Muscle layer of duodenum (tissue), 2 donors: Measurements from ENCODE around the gene HPSE2.

Source experiments
- H3K27ac ChIP-seq: one replicate; pipeline ENCODE4 v1.7.0; 2013; ENCODE audit warnings: mild to moderate bottlenecking, low read length
- H3K27me3 ChIP-seq: one replicate; pipeline ENCODE4 v1.7.0; 2013; ENCODE audit warnings: low read depth, mild to moderate bottlenecking, control low read depth, low read length
- H3K36me3 ChIP-seq, 2 donors: one replicate each; pipeline ENCODE4 v1.7.0; 2013; ENCODE audit warnings: low read length in 2 of 2, control low read depth in 1 of 2, mild to moderate bottlenecking in 1 of 2; ENCODE audit not compliant: insufficient read depth in 2 of 2, control insufficient read depth in 1 of 2
- H3K4me1 ChIP-seq, 2 donors: one replicate each; pipeline ENCODE4 v1.7.0; 2013; ENCODE audit warnings: low read length in 2 of 2, mild to moderate bottlenecking in 2 of 2, control low read depth in 1 of 2, moderate library complexity in 1 of 2; ENCODE audit not compliant: insufficient read depth in 2 of 2, control insufficient read depth in 1 of 2
- H3K4me3 ChIP-seq, 2 donors: one replicate each; pipeline ENCODE4 v1.7.0; 2013; ENCODE audit warnings: low read length in 2 of 2, low read depth in 1 of 2, mild to moderate bottlenecking in 1 of 2
- H3K9me3 ChIP-seq, 2 donors: one replicate each; pipeline ENCODE4 v1.7.0; 2013; ENCODE audit warnings: low read length in 2 of 2, control low read depth in 1 of 2, mild to moderate bottlenecking in 1 of 2; ENCODE audit not compliant: control insufficient read depth in 1 of 2
- donor health status: healthy.

The HPSE2 gene

DNA sequence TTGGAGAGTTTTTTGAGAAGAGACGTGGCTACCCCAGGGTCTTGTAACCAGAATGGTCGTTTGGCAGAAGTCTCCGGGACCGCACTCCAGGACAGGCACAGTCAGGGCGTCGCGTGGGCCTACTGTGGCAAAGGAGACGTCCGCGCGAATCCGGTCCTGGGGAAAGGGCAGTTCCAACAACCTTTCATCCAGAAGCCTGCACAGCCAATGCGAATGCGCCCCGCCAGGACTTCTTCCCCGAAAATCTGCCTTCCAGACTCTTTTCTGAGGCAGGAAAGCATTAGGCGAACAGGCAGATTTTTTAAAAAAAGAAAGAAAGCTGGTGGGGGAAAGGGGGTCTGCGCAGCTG, 2.0 kb downstream of the HPSE2 start:
- Histone ChIP-seq H3K4me3 (peak overlapping the region; percentile 62 to 82), H3K27me3 (peaks cover 44% of the 10 kb centered on the region), H3K9me3 (no peaks in the 10 kb centered on the region), H3K27ac (no peak overlapping the region), H3K36me3 (no peaks in the 10 kb centered on the region), H3K4me1 (peaks cover 0 to 47% of the 10 kb centered on the region in 2 donors)

DNA sequence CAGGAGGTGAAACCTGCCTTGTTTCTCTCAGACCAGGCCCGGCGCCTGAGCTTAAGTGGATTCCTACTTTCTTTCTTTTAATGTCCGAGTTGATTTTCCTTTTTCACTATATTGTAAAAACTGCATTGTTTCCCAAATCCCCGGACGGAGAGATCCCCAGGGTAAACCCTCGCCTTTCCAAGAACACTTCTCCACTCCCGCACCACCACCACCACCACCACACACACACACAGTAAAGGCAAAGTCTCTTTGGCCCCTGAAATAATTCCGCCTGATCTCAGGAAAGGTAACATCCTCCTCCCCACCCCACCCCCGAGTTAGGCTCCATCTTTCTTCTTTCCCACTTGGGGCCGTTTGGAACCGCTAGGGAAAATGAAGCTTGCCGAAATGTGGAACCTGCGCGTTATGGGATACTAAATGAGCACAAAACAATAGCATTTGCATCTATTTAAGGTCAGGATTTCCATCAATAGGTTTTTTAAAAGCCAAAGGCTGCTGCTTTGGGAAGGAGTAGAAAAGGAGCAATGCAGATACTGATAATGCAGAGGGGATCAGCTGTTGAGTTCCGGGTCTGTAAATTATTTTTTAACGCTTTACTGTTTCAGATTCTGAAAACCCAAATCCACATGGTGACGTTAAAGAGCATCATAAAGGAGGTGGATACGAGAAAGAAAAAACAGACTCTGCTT, 2.5 kb downstream of the HPSE2 start:
- Histone ChIP-seq H3K9me3 (no peaks in the 10 kb centered on the region), H3K4me1 (peaks cover 0 to 47% of the 10 kb centered on the region in 2 donors), H3K36me3 (no peaks in the 10 kb centered on the region), H3K4me3 (peak overlapping the region; percentile 62 to 82), H3K27ac (no peak overlapping the region), H3K27me3 (peaks cover 44% of the 10 kb centered on the region)

DNA sequence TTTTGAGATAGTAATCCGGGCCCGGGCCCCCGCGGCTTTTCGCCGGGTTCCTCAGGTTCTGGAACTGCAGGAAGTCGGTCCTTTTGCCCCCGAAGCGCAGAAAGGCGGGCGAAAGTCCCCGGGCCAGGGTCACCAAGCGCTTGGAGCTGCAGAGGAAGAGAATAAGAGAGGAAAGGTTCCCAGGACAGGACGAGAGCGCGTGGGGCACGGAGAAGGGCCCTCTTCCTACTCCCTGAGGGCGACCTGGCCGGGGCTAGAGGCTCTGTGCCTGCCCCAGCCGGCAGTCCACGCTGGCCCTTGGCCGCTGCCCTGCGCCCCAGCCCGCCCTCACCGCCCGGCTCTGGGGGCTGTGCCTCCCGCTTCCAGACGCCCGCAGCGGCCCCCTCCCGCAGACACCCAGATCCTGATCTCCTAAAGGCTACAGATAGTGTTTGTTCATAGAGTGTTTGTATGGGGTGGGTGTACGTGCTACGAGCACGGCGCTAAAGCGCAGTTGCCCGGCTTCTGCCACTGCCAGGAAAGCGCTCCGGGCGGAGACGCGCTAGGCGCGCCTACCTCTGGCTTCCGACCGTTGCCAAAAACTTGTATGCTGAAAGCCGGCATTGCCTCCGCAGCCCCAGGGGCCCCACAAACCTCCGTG, 3.2 kb downstream of the HPSE2 start:
- Histone ChIP-seq H3K9me3 (no peaks in the 10 kb centered on the region), H3K4me1 (peaks cover 0 to 47% of the 10 kb centered on the region in 2 donors), H3K4me3 (peak overlapping the region; percentile 26 to 82), H3K27ac (no peak overlapping the region), H3K36me3 (no peaks in the 10 kb centered on the region), H3K27me3 (peaks cover 44% of the 10 kb centered on the region)

DNA sequence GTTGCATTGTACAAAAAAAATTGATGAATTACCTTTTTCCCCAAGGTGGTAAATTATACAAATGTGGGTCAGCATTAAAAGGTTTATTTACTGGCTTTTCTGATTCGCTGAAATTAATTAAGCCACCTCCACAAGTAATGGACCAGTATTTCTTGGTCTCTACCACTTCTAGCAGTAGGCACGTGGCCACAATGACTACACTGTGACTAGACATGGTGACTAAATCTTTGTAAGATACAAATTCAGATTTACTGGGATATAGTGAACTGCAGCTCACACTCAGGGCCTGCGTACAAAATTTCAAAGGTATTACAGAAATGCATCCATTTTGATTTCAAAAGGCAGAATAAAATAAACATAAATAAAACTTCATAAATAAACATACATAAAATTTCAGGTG, 10.9 kb downstream of the HPSE2 start:
- Histone ChIP-seq H3K4me3 (no peak overlapping the region), H3K4me1 (no peaks in the 10 kb centered on the region), H3K27ac (no peak overlapping the region), H3K36me3 (no peaks in the 10 kb centered on the region), H3K27me3 (no peaks in the 10 kb centered on the region), H3K9me3 (no peaks in the 10 kb centered on the region)

DNA sequence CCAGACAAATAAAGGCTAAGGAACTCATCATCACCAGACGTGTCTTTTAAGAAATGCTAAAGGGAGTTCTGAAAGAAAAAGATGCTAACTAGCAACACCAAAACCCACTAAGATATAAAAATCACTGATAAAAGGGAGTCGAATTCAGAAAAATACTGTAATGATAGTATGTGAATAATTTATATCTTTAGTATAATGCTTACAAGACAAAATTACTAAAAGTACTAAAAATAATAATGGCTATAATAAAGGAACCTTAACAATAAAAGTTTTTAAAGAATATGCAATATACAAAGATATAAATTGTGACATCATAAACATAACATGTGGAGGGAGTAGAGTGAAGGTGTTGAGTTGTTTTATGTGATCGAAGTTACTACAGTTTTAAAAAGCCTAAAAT, 28.3 kb downstream of the HPSE2 start:
- Histone ChIP-seq H3K36me3 (no peaks in the 10 kb centered on the region), H3K9me3 (peaks cover 0 to 3% of the 10 kb centered on the region in 2 donors), H3K4me1 (no peaks in the 10 kb centered on the region), H3K27ac (no peak overlapping the region), H3K4me3 (no peak overlapping the region), H3K27me3 (no peaks in the 10 kb centered on the region)

DNA sequence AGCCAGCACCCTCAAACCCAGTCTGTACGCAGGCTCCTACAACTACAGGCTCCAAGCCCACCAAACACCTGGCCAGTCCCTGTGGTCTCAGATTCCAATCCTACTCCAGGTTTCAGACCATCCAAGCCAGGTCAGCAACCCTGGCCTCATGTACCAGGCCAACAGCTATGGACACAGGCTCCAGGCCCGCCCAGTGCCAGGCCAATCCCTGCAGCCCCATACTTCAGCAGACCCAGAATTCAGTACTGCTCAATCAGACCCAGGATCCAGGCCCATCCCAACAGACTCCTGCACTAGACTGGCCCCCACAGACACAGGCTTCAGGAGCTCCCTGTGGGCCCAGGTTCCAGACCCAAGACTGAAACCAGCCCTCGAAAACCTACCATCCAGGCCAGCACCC, 32.3 kb downstream of the HPSE2 start:
- no peaks in the 10 kb centered on the region for H3K9me3 ChIP-seq
- H3K4me1 ChIP-seq = no peaks in the 10 kb centered on the region
- H3K4me3 ChIP-seq = no peak overlapping the region
- no peaks in the 10 kb centered on the region for H3K27me3 ChIP-seq
- no peaks in the 10 kb centered on the region for H3K36me3 ChIP-seq
- H3K27ac ChIP-seq = no peak overlapping the region

DNA sequence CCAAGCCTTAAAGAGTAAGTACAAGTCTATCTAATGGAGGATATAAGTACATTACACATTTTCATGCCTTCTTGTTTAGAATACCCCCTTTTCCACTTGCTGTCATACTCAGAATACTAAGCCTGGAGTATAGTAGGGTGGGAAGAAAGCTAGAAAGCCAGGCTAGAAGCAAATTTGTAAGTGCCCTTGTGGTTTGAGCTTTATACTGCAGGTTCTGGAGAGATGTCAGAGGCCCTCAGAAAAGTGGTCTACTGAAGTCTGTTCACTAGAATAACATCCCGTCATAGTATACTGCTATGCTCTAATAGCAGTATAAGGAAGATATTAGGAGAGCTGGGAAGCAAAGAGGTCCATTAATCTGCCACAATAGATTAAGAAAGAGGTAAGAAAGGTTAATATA, 62.7 kb downstream of the HPSE2 start:
- no peaks in the 10 kb centered on the region for H3K9me3 ChIP-seq
- no peak overlapping the region for H3K4me3 ChIP-seq
- H3K36me3 ChIP-seq = no peaks in the 10 kb centered on the region
- no peak overlapping the region for H3K27ac ChIP-seq
- no peaks in the 10 kb centered on the region for H3K4me1 ChIP-seq
- no peaks in the 10 kb centered on the region for H3K27me3 ChIP-seq

DNA sequence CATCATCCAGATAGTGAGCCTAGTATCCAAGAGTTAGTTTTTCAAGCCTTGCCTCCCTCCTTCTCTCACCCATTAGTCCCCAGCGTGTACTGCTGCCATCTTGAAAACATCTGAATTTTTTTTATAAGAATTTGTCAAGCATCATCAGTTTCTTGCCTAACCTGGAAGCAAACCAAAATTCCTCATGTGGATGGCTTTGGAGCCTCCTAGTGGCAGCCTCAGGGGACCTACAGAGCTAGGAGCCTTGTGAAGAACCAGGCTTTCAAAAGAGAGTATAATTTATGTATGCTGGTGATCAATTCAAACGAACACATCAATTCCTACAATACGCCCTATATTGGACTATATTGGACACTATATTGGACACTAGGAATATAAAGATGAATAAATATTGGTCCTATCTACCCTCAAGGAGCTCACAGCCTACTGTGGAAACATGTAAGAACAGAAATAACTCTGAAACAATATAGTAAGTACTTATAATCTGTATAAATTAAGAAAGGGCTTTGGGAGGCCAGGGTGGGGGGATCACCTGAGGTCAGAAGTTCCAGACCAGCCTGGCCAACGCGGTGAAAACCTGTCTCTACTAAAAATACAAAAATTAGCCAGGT, 63.4 kb downstream of the HPSE2 start:
- no peak overlapping the region for H3K27ac ChIP-seq
- H3K27me3 ChIP-seq = no peaks in the 10 kb centered on the region
- H3K4me3 ChIP-seq = no peak overlapping the region
- H3K9me3 ChIP-seq = no peaks in the 10 kb centered on the region
- H3K4me1 ChIP-seq = no peaks in the 10 kb centered on the region
- H3K36me3 ChIP-seq = no peaks in the 10 kb centered on the region

DNA sequence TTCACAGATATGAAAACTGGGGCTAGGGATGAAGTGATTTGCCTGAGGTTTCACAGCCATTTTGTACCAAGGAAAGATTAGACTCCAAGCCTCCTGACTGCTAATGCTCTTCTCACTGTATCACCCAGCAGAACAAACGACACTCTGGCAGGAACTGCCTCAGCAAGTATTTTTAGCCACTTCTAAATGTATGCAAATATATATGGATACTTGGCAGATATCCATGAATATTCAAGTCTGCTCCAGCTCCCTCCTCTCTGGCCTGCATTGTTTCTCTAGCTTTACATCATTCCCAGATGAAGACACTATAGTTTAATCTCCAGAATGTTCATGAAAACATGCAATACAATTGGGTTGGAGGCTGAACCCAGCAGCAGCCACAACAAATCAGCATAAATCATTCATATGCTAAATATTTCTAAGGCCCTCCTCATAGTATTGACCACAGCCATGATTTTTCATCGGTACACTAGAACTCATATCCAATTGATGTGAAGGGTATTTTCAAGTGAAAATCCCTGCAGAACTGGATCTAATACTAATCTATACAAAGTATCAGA, 65.5 kb downstream of the HPSE2 start:
- H3K36me3 ChIP-seq = no peaks in the 10 kb centered on the region
- no peak overlapping the region for H3K4me3 ChIP-seq
- no peaks in the 10 kb centered on the region for H3K4me1 ChIP-seq
- no peak overlapping the region for H3K27ac ChIP-seq
- H3K27me3 ChIP-seq = no peaks in the 10 kb centered on the region
- no peaks in the 10 kb centered on the region for H3K9me3 ChIP-seq

DNA sequence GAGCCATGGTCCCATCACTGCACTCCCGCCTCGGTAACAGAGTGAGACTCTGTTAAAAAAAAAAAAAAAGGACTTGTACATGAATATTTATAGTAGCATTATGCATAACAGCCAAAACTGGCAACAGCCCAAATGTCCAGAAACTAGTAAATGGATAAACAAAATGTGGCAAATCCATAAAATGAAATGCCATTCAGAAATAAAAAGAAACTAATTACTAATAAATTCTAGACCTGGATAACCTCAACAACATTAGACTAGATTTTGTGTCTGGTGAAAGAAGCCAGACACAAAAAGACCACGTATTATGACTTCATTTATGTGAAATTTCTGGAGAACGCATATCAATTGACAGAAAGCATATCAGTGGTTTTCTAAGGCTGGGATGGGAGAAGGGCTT, 74.5 kb downstream of the HPSE2 start:
- no peak overlapping the region for H3K27ac ChIP-seq
- no peaks in the 10 kb centered on the region for H3K36me3 ChIP-seq
- H3K27me3 ChIP-seq = no peaks in the 10 kb centered on the region
- peaks cover 0 to 5% of the 10 kb centered on the region in 2 donors for H3K4me1 ChIP-seq
- no peaks in the 10 kb centered on the region for H3K9me3 ChIP-seq
- H3K4me3 ChIP-seq = no peak overlapping the region

DNA sequence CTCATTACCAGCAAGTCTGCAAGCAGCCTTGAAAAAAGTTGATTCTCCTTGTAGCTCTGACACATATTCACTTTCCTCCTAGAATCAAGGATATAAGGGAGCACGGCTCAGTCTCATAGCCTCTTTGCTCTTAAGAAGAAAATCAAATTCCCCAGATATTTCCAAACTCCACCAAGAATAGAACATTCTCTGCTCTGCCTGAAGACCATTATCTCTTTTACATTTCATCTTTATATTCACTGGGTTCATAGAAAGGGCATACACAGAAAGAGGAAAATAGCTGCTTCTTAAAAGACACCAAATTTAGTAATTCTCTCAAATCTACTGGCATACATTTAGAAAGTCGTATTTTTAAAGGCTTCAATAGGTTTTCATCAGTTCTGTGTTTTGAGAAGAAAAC, 92.0 kb downstream of the HPSE2 start:
- no peak overlapping the region for H3K27ac ChIP-seq
- no peaks in the 10 kb centered on the region for H3K36me3 ChIP-seq
- H3K4me3 ChIP-seq = no peak overlapping the region
- no peaks in the 10 kb centered on the region for H3K9me3 ChIP-seq
- H3K27me3 ChIP-seq = no peaks in the 10 kb centered on the region
- peaks cover 0 to 5% of the 10 kb centered on the region in 2 donors for H3K4me1 ChIP-seq
